Measurements from ENCODE around the gene DDX39A. TPM values are rescaled to one million over a fixed set of nuclear protein-coding genes. Genes with fewer than 3 reads are reported as not detected.

DDX39A gene
- total and polyA plus RNA-seq, 2 of the 13 experiments (the other 11 are each of a cell fraction or from before 2014, with no cell fraction given), result 34.6 to 90.4 TPM

DNA sequence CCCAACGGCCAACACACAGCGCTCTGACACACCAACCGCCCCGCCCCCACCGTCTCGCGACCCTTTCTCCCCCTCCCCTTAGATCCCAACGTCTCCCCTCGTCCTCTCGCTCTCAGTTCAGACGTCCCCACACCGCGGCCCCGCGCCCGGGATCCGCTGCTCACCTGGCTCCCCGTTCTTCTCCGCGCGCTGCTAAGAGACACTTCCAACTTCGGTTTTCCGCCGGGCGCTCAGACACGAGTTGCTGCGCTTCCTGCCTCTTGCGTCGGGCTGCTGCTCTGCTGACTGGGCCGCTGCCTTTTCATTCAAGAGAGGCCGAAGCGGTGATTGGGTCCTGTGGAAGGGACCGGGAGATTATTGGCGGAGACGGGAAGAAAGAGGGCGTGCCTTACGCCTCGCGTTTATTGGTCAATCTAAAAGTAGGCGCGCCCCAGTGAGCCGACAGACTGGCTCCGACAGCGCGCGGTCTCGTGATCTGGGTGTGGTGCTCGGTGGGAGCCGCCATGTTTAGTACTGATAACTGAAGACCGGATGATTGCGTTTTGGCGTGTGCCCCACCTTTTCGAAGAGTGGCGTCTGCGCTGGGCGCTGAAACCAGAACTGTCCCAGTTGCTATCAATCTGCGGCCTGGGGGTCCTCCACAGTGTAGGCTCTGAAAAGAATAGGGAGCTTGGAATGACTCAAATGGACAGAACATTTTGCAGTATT is at the start of gene DDX39A (continued):
- TF ChIP-seq ZIK1 (CRISPR knock-in tag; IDR thresholded peaks at IDR 0.05; ENCODE audit: borderline replicate concordance, low read depth), result peak; percentile 34; the same call in 1 of the 2 replicates
- TF ChIP-seq ZMYM2 (CRISPR knock-in tag; IDR thresholded peaks at IDR 0.05), result no peak
- TF ChIP-seq ZSCAN12 (CRISPR knock-in tag; IDR thresholded peaks at IDR 0.05), result no peak
- no peak for TF ChIP-seq RARG (CRISPR knock-in tag; IDR thresholded peaks at IDR 0.05; ENCODE audit: low read depth)
- 0 out of 2 replicates have a peak, but pooled peaks have one; percentile 71 for TF ChIP-seq NRL (CRISPR knock-in tag; IDR thresholded peaks at IDR 0.05; ENCODE audit: borderline replicate concordance)
- TF ChIP-seq, protein P1, sequence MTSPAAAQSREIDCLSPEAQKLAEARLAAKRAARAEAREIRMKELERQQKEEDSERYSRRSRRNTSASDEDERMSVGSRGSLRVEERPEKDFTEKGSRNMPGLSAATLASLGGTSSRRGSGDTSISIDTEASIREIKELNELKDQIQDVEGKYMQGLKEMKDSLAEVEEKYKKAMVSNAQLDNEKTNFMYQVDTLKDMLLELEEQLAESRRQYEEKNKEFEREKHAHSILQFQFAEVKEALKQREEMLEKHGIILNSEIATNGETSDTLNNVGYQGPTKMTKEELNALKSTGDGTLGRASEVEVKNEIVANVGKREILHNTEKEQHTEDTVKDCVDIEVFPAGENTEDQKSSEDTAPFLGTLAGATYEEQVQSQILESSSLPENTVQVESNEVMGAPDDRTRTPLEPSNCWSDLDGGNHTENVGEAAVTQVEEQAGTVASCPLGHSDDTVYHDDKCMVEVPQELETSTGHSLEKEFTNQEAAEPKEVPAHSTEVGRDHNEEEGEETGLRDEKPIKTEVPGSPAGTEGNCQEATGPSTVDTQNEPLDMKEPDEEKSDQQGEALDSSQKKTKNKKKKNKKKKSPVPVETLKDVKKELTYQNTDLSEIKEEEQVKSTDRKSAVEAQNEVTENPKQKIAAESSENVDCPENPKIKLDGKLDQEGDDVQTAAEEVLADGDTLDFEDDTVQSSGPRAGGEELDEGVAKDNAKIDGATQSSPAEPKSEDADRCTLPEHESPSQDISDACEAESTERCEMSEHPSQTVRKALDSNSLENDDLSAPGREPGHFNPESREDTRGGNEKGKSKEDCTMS (CRISPR knock-in tag; conservative IDR thresholded peaks at IDR 0.05), result 0 out of 2 replicates have a peak, but pooled peaks have one; percentile 53
- TF ChIP-seq NONO (IDR thresholded peaks at IDR 0.05), result no peak
- TF ChIP-seq NONO (CRISPR knock-in tag; conservative IDR thresholded peaks at IDR 0.05), result 0 out of 2 replicates have a peak, but pooled peaks have one; percentile 63
- TF ChIP-seq HCFC1 (IDR thresholded peaks at IDR 0.05; ENCODE audit: low read depth, low read length), result no peak
- TF ChIP-seq, protein P2, sequence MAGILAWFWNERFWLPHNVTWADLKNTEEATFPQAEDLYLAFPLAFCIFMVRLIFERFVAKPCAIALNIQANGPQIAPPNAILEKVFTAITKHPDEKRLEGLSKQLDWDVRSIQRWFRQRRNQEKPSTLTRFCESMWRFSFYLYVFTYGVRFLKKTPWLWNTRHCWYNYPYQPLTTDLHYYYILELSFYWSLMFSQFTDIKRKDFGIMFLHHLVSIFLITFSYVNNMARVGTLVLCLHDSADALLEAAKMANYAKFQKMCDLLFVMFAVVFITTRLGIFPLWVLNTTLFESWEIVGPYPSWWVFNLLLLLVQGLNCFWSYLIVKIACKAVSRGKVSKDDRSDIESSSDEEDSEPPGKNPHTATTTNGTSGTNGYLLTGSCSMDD (CRISPR knock-in tag; IDR thresholded peaks at IDR 0.05), result no peak
- TF ChIP-seq, protein P3, sequence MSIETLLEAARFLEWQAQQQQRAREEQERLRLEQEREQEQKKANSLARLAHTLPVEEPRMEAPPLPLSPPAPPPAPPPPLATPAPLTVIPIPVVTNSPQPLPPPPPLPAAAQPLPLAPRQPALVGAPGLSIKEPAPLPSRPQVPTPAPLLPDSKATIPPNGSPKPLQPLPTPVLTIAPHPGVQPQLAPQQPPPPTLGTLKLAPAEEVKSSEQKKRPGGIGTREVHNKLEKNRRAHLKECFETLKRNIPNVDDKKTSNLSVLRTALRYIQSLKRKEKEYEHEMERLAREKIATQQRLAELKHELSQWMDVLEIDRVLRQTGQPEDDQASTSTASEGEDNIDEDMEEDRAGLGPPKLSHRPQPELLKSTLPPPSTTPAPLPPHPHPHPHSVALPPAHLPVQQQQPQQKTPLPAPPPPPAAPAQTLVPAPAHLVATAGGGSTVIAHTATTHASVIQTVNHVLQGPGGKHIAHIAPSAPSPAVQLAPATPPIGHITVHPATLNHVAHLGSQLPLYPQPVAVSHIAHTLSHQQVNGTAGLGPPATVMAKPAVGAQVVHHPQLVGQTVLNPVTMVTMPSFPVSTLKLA (IDR thresholded peaks at IDR 0.05), result peak; percentile 65
- 0 out of 2 replicates have a peak, but pooled peaks have one; percentile 46 for TF ChIP-seq ZNF644 (CRISPR knock-in tag; IDR thresholded peaks at IDR 0.05; ENCODE audit: low read depth)
- no peak for TF ChIP-seq HIVEP1 (CRISPR knock-in tag; IDR thresholded peaks at IDR 0.05)
- no peak for TF ChIP-seq SUZ12 (IDR thresholded peaks at IDR 0.05; ENCODE audit: low read depth, low read length)
- TF ChIP-seq ZNF839 (CRISPR knock-in tag; IDR thresholded peaks at IDR 0.05; ENCODE audit: borderline replicate concordance), result peak; percentile 81; the same call in 1 of the 2 replicates
- 0 out of 2 replicates have a peak, but pooled peaks have one; percentile 25 for TF ChIP-seq ZBTB21 (CRISPR knock-in tag; IDR thresholded peaks at IDR 0.05)
- TF ChIP-seq, protein P4, sequence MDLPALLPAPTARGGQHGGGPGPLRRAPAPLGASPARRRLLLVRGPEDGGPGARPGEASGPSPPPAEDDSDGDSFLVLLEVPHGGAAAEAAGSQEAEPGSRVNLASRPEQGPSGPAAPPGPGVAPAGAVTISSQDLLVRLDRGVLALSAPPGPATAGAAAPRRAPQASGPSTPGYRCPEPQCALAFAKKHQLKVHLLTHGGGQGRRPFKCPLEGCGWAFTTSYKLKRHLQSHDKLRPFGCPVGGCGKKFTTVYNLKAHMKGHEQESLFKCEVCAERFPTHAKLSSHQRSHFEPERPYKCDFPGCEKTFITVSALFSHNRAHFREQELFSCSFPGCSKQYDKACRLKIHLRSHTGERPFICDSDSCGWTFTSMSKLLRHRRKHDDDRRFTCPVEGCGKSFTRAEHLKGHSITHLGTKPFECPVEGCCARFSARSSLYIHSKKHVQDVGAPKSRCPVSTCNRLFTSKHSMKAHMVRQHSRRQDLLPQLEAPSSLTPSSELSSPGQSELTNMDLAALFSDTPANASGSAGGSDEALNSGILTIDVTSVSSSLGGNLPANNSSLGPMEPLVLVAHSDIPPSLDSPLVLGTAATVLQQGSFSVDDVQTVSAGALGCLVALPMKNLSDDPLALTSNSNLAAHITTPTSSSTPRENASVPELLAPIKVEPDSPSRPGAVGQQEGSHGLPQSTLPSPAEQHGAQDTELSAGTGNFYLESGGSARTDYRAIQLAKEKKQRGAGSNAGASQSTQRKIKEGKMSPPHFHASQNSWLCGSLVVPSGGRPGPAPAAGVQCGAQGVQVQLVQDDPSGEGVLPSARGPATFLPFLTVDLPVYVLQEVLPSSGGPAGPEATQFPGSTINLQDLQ (CRISPR knock-in tag; IDR thresholded peaks at IDR 0.05), result no peak
- no peak for TF ChIP-seq SRSF4 (IDR thresholded peaks at IDR 0.05; ENCODE audit: low read depth, low read length, poor library complexity, severe bottlenecking)
- TF ChIP-seq ZFP36L2 (CRISPR knock-in tag; IDR thresholded peaks at IDR 0.05), result no peak
- TF ChIP-seq SRSF1 (optimal IDR thresholded peaks at IDR 0.05; ENCODE audit: low read depth, low read length), result peak; percentile 73
- TF ChIP-seq, protein P5, sequence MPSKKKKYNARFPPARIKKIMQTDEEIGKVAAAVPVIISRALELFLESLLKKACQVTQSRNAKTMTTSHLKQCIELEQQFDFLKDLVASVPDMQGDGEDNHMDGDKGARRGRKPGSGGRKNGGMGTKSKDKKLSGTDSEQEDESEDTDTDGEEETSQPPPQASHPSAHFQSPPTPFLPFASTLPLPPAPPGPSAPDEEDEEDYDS (CRISPR knock-in tag; IDR thresholded peaks at IDR 0.05), result peak; percentile 68
- TF ChIP-seq STAT5B (CRISPR knock-in tag; IDR thresholded peaks at IDR 0.05), result no peak
